Measurements from ENCODE around the gene MBNL2. TPM values are rescaled to one million over a fixed set of nuclear protein-coding genes. Genes with fewer than 3 reads are reported as not detected.
A peak's percentile ranks its signal among the peaks of the same experiment; 100 is the strongest.

Gene MBNL2
- total and polyA plus RNA-seq, 2 experiments from 2014 or later: 27.4 to 97.9 TPM

- no peak for TF ChIP-seq CTCF (IDR thresholded peaks at IDR 0.05; ENCODE audit: poor library complexity)
- TF ChIP-seq EZH2 (IDR thresholded peaks at IDR 0.05; ENCODE audit: borderline replicate concordance): no peak
- TF ChIP-seq EZH2phosphoT487 (IDR thresholded peaks at IDR 0.05; ENCODE audit: low read depth, severe bottlenecking, unreplicated experiment): no peak
Measured at GRCh38 chr13:97223037-97223710, 1.0 kb downstream of the MBNL2 start.

GRCh38 chr13:97223711-97224541 is 1.8 kb downstream of the MBNL2 start:
- Histone ChIP-seq H3K9me2 (replicated peaks; ENCODE audit: insufficient read depth) (no peaks in the 10 kb centered on the region), H3K27me3 (no peaks in the 10 kb centered on the region), H3K79me2 (peaks cover 70% of the 10 kb centered on the region), H3K36me3 (replicated peaks; ENCODE audit: insufficient read depth, low read depth) (no peaks in the 10 kb centered on the region), H3K4me2 (peak overlapping the region; percentile 80), H3K27ac (peak overlapping the region; percentile 96), H2AFZ (no peak overlapping the region), H3K9me3 (ENCODE audit: low read depth) (no peaks in the 10 kb centered on the region), H4K20me1 (ENCODE audit: insufficient read depth, poor library complexity, severe bottlenecking) (peaks cover 25% of the 10 kb centered on the region), H3K4me3 (peak overlapping the region; percentile 41), H3K4me1 (ENCODE audit: insufficient read depth) (peaks cover 39% of the 10 kb centered on the region)
- DNase-seq (ENCODE audit: low spot score): peak; percentile 85
- TF ChIP-seq CTCF (IDR thresholded peaks at IDR 0.05; ENCODE audit: poor library complexity): no peak
- TF ChIP-seq EZH2phosphoT487 (IDR thresholded peaks at IDR 0.05; ENCODE audit: low read depth, severe bottlenecking, unreplicated experiment): no peak
- TF ChIP-seq EZH2 (IDR thresholded peaks at IDR 0.05; ENCODE audit: borderline replicate concordance): no peak
- 6% methylated on average over 11 of the region's 11 CpGs for WGBS (ENCODE audit: low lambda C conversion rate, missing lambda C conversion rate)

More at GRCh38 chr13:97223037-97223710, 1.0 kb downstream of the MBNL2 start:
- Histone ChIP-seq H3K79me2 (peaks cover 62% of the 10 kb centered on the region), H3K27ac (peak overlapping the region; percentile 96), H4K20me1 (ENCODE audit: insufficient read depth, poor library complexity, severe bottlenecking) (peaks cover 18% of the 10 kb centered on the region), H3K4me1 (ENCODE audit: insufficient read depth) (peaks cover 38% of the 10 kb centered on the region), H3K9me3 (ENCODE audit: low read depth) (no peaks in the 10 kb centered on the region), H3K4me3 (peak overlapping the region; percentile 41), H3K4me2 (peak overlapping the region; percentile 80), H3K27me3 (no peaks in the 10 kb centered on the region), H3K36me3 (replicated peaks; ENCODE audit: insufficient read depth, low read depth) (no peaks in the 10 kb centered on the region), H3K9me2 (replicated peaks; ENCODE audit: insufficient read depth) (no peaks in the 10 kb centered on the region), H2AFZ (no peak overlapping the region)
- no peak for DNase-seq (ENCODE audit: low spot score)
- 3% methylated on average over 6 of the region's 6 CpGs for WGBS (ENCODE audit: low lambda C conversion rate, missing lambda C conversion rate)

GRCh38 chr13:97224544-97225300 is 2.6 kb downstream of the MBNL2 start:
- no peak for TF ChIP-seq EZH2 (IDR thresholded peaks at IDR 0.05; ENCODE audit: borderline replicate concordance)
- TF ChIP-seq EZH2phosphoT487 (IDR thresholded peaks at IDR 0.05; ENCODE audit: low read depth, severe bottlenecking, unreplicated experiment): no peak
- TF ChIP-seq CTCF (IDR thresholded peaks at IDR 0.05; ENCODE audit: poor library complexity): no peak

More at GRCh38 chr13:97224544-97225300, 2.6 kb downstream of the MBNL2 start:
- Histone ChIP-seq H4K20me1 (ENCODE audit: insufficient read depth, poor library complexity, severe bottlenecking) (peaks cover 31% of the 10 kb centered on the region), H3K36me3 (replicated peaks; ENCODE audit: insufficient read depth, low read depth) (no peaks in the 10 kb centered on the region), H3K27ac (peak overlapping the region; percentile 96), H3K9me3 (ENCODE audit: low read depth) (no peaks in the 10 kb centered on the region), H3K27me3 (no peaks in the 10 kb centered on the region), H3K4me3 (peak overlapping the region; percentile 41), H2AFZ (no peak overlapping the region), H3K4me2 (peak overlapping the region; percentile 80), H3K79me2 (peaks cover 78% of the 10 kb centered on the region), H3K9me2 (replicated peaks; ENCODE audit: insufficient read depth) (no peaks in the 10 kb centered on the region), H3K4me1 (ENCODE audit: insufficient read depth) (peaks cover 39% of the 10 kb centered on the region)
- DNase-seq (ENCODE audit: low spot score): peak; percentile 42
- WGBS (ENCODE audit: low lambda C conversion rate, missing lambda C conversion rate): 34% methylated on average over 5 of the region's 5 CpGs
